AG09309 (cell line): ENCODE data around the gene IGSF3.

Experiments
- DNase-seq: peaks from one replicate; pipeline ENCODE4 v3.0.0-alpha.2; 2010; ENCODE audit warnings: low read depth
- H3K4me3 ChIP-seq: 2 replicates; pipeline ENCODE4 v1.5.1; 2011; ENCODE audit warnings: mild to moderate bottlenecking, low read depth, low read length, moderate library complexity; ENCODE audit not compliant: control insufficient read depth
- CTCF ChIP-seq: IDR thresholded peaks from 2 replicates; pipeline ENCODE4 v1.5.1; 2011; ENCODE audit warnings: mild to moderate bottlenecking, low read depth, low read length, inconsistent platforms; ENCODE audit not compliant: insufficient read depth, control insufficient read depth; ENCODE audit errors: missing control alignments

IGSF3 gene

GRCh38 chr1:116681343-116681899 lies 13.9 kb upstream of the IGSF3 start:
- TF ChIP-seq CTCF = no peak
- H3K4me3 ChIP-seq = no peak overlapping the region
- DNase-seq = no peak

GRCh38 chr1:116680752-116681151 lies 13.2 kb upstream of the IGSF3 start:
- H3K4me3 ChIP-seq = no peak overlapping the region
- TF ChIP-seq CTCF = no peak
- no peak for DNase-seq

GRCh38 chr1:116679828-116680628 lies 12.5 kb upstream of the IGSF3 start:
- H3K4me3 ChIP-seq = no peak overlapping the region
- DNase-seq = no peak
- TF ChIP-seq CTCF = no peak

GRCh38 chr1:116679091-116679827 lies 11.7 kb upstream of the IGSF3 start:
- no peak for DNase-seq
- peak; percentile 7 for TF ChIP-seq CTCF
- no peak overlapping the region for H3K4me3 ChIP-seq

GRCh38 chr1:116678732-116679090 lies 11.2 kb upstream of the IGSF3 start:
- H3K4me3 ChIP-seq = no peak overlapping the region
- no peak for TF ChIP-seq CTCF
- no peak for DNase-seq

GRCh38 chr1:116677474-116678062 lies 10.0 kb upstream of the IGSF3 start:
- DNase-seq = no peak
- H3K4me3 ChIP-seq = no peak overlapping the region
- no peak for TF ChIP-seq CTCF
